K562 (cell line): ENCODE data around the gene EML3. TPM values are rescaled to one million over a fixed set of nuclear protein-coding genes. Genes with fewer than 3 reads are reported as not detected.

Experiments used
- ATF7 ChIP-seq: fragments of 450-650 bp; IDR thresholded peaks from 2 replicates; pipeline ENCODE4 v1.7.1; 2014; ENCODE audit warnings: mild to moderate bottlenecking, moderate library complexity
- DPF2 ChIP-seq: fragments of 450-650 bp; IDR thresholded peaks from 2 replicates; pipeline ENCODE4 v1.6.1; 2016
- ELF4 ChIP-seq: fragments of 450-650 bp; formaldehyde crosslinking; IDR thresholded peaks from 2 replicates; pipeline ENCODE4 v1.4.0; 2022; ENCODE audit warnings: missing genetic modification characterization
- FOSL1 ChIP-seq: fragments of 200-800 bp; sonication (Bioruptor generic); conservative IDR thresholded peaks from 2 replicates; pipeline ENCODE4 v1.6.1; 2016; ENCODE audit warnings: missing genetic modification characterization, missing compliant biosample characterization
- HIVEP1 ChIP-seq: fragments of 250-450 bp; sonication (Bioruptor Pico); IDR thresholded peaks from 2 replicates; pipeline ENCODE4 v1.4.0; 2020; ENCODE audit warnings: mild to moderate bottlenecking
- L3MBTL2 ChIP-seq: fragments of 450-650 bp; IDR thresholded peaks from 2 replicates; pipeline ENCODE4 v1.6.1; 2016; ENCODE audit warnings: mild to moderate bottlenecking, moderate library complexity
- PHF20 ChIP-seq: fragments of 450-650 bp; IDR thresholded peaks from 2 replicates; pipeline ENCODE4 v1.6.1; 2018; ENCODE audit not compliant: partially characterized antibody
- POLR3A ChIP-seq: IDR thresholded peaks from 2 replicates; pipeline ENCODE4 v1.6.1; 2011; ENCODE audit warnings: borderline replicate concordance, mild to moderate bottlenecking, moderate library complexity; ENCODE audit not compliant: insufficient read length, insufficient read depth; ENCODE audit errors: extremely low read depth
- SP1 ChIP-seq: sonication (generic); formaldehyde crosslinking; IDR thresholded peaks from 2 replicates; pipeline ENCODE4 v1.8.1; 2022; ENCODE audit warnings: mild to moderate bottlenecking, missing genetic modification reagents
- SRSF7 ChIP-seq: fragments of 200-400 bp; formaldehyde crosslinking; optimal IDR thresholded peaks from 2 replicates; pipeline ENCODE3; 2017; ENCODE audit warnings: mild to moderate bottlenecking, low read depth, low read length
- TEAD1 ChIP-seq, 2 experiments: fragments of 450-650 bp in 1 of 2; sonication (generic) in 1 of 2; formaldehyde crosslinking; IDR thresholded peaks; 2 replicates each; pipeline versions ENCODE4 v1.4.0 to v1.8.0; 2020 to 2022; ENCODE audit warnings: mild to moderate bottlenecking in 2 of 2, missing genetic modification reagents in 1 of 2
- ZBTB7A ChIP-seq: IDR thresholded peaks from 2 replicates; pipeline ENCODE4 v1.6.1; 2011; ENCODE audit warnings: low read depth, mild to moderate bottlenecking, low read length, moderate library complexity, borderline replicate concordance; ENCODE audit not compliant: control insufficient read depth
- ZNF41 ChIP-seq: fragments of 250-450 bp; sonication (Bioruptor Pico); conservative IDR thresholded peaks from 2 replicates; pipeline ENCODE4 v1.4.0; 2020; ENCODE audit warnings: mild to moderate bottlenecking
- ZNF717 ChIP-seq: fragments of 250-450 bp; sonication (Bioruptor Pico); IDR thresholded peaks from 2 replicates; pipeline ENCODE4 v1.5.0; 2021
- ZZZ3 ChIP-seq: fragments of 450-650 bp; IDR thresholded peaks from 2 replicates; pipeline ENCODE4 v1.6.1; 2016; ENCODE audit warnings: antibody characterized with exemption, mild to moderate bottlenecking, moderate library complexity
- polyA plus RNA-seq, 8 experiments: library from polyadenylated mRNA; depleted of rRNA in 4 of 8; stranded (reverse) in 5 of 8; unstranded in 3 of 8; fragments of >200 nt; fragmentation: Nextera tagmentation in 2 of 8; fragmentation: Illumina TruSeq in 1 of 8; extraction: Ambion mirVana in 2 of 8; extraction: Trizol in 1 of 8; gene quantifications; 2 replicates each; pipeline versions ENCODE4 v1.2.1 to v1.2.3, GENCODE V29; 2011 to 2014; ENCODE audit warnings: inconsistent platforms in 1 of 8, missing spikeins in 1 of 8
- total RNA-seq, 7 experiments: library from RNA; depleted of rRNA in 6 of 7; stranded (reverse); fragments of >200 nt in 6 of 7; fragmentation: Illumina TruSeq in 2 of 7; extraction: Trizol in 2 of 7; gene quantifications; 2 replicates each; pipeline versions ENCODE4 v1.2.1 to v1.2.3, GENCODE V29; 2011 to 2021; ENCODE audit warnings: low replicate concordance in 1 of 7
- TF ChIP-seq, protein P1 (sequence below): fragments of 450-650 bp; formaldehyde crosslinking; IDR thresholded peaks from 2 replicates; pipeline ENCODE4 v1.4.0; 2022; ENCODE audit warnings: missing genetic modification characterization
- TF ChIP-seq, protein P2 (sequence below), 3 experiments: fragments of 200-800 bp in 1 of 3; sonication (Bioruptor generic) in 1 of 3; sonication (generic) in 1 of 3; formaldehyde crosslinking in 1 of 3; IDR thresholded peaks; 2 replicates each; pipeline versions ENCODE4 v1.6.1 to v1.8.0; 2016 to 2022; ENCODE audit warnings: mild to moderate bottlenecking in 2 of 3, missing compliant biosample characterization in 2 of 3, missing genetic modification characterization in 2 of 3, missing genetic modification reagents in 1 of 3
- TF ChIP-seq, protein P3 (sequence below): IDR thresholded peaks from 2 replicates; pipeline ENCODE4 v1.6.1; 2014; ENCODE audit warnings: antibody characterized with exemption
- TF ChIP-seq, protein P4 (sequence below), 2 experiments: fragments of 250-450 bp in 1 of 2; fragments of 450-650 bp in 1 of 2; sonication (Bioruptor Pico) in 1 of 2; IDR thresholded peaks; 2 replicates each; pipeline versions ENCODE4 v1.6.1 to v1.8.0; 2016 to 2021; ENCODE audit warnings: mild to moderate bottlenecking in 2 of 2, moderate library complexity in 2 of 2, missing compliant biosample characterization in 1 of 2, missing genetic modification characterization in 1 of 2
- TF ChIP-seq, protein P5 (sequence below): conservative IDR thresholded peaks from 2 replicates; pipeline ENCODE4 v1.6.1; 2011; ENCODE audit warnings: low read depth, mild to moderate bottlenecking, low read length; ENCODE audit not compliant: control insufficient read depth

The EML3 gene
- total and polyA plus RNA-seq, 9 of the 15 experiments (the other 6 are each of a cell fraction or from before 2014, with no cell fraction given) = 0.32 to 90.5 (median 26.4) TPM

DNA sequence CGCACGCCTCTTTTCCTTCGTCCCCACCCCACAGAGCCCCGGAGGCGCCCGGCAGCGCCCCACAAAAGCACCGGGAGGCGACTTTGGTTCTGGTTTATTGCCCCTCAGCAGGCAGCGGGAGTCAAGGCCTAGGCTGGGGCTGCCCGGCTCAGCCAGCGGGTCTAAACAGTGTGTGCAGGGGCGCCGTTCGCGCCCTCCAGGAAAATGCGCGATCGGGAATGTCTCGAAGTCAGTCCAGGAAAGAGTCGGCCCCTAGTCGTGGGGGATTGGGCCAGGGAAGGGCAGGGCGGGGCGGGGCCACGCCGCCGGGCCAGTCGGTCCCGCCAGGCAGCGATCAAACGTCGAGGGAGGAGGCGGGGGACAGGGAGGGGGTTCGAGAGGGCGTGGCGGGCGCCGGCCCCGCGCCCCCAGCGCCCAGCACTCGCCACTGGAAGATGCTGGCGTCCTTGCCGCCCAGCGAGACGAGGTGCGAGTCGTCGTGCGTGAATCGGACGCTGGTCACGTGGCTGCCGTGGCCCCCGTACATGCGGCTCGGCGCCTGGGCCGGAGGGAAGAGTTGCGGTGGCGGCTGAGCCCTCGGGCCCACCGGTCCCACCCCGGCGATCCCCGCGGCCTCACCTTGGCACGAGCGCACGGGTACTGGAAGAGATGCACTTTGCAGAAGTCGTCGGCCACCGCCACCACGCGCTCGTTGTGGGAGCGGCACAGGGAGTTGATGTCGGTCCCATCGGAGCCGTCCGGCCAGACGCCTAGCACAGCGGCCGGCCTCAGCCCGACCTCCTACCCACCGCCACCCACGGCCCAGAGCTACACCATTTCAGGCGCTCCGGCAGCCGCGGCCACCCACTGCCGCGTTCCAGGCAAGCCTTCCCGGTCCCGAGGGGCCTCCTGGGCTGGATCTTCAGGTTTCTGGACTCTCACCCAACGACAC, 10.2 kb downstream of the EML3 start (continued):
- TF ChIP-seq, protein P1, sequence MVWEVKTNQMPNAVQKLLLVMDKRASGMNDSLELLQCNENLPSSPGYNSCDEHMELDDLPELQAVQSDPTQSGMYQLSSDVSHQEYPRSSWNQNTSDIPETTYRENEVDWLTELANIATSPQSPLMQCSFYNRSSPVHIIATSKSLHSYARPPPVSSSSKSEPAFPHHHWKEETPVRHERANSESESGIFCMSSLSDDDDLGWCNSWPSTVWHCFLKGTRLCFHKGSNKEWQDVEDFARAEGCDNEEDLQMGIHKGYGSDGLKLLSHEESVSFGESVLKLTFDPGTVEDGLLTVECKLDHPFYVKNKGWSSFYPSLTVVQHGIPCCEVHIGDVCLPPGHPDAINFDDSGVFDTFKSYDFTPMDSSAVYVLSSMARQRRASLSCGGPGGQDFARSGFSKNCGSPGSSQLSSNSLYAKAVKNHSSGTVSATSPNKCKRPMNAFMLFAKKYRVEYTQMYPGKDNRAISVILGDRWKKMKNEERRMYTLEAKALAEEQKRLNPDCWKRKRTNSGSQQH = 0 out of 2 replicates have a peak, but pooled peaks have one; percentile 42
- TF ChIP-seq ZBTB7A (peak; percentile 48; the same call in 1 of the 2 replicates), ZZZ3 (no peak), ATF7 (peak; percentile 20; the same call in 1 of the 2 replicates), SRSF7 (no peak), FOSL1 (tag) (no peak), TEAD1 (CRISPR knock-in tag; IDR thresholded peaks at IDR 0.05) (peak in 1 of 2 experiments; percentile 53; a peak in 1 of 4 replicates), DPF2 (0 out of 2 replicates have a peak, but pooled peaks have one; percentile 16), PHF20 (peak; percentile 33), SP1 (CRISPR knock-in tag) (0 out of 2 replicates have a peak, but pooled peaks have one; percentile 4), ZNF717 (CRISPR knock-in tag) (no peak), ZNF41 (CRISPR knock-in tag) (0 out of 2 replicates have a peak, but pooled peaks have one; percentile 29), HIVEP1 (0 out of 2 replicates have a peak, but pooled peaks have one; percentile 64), POLR3A (no peak), ELF4 (CRISPR knock-in tag) (peak; percentile 65; the same call in 1 of the 2 replicates), L3MBTL2 (peak; percentile 84)
- TF ChIP-seq, protein P2, sequence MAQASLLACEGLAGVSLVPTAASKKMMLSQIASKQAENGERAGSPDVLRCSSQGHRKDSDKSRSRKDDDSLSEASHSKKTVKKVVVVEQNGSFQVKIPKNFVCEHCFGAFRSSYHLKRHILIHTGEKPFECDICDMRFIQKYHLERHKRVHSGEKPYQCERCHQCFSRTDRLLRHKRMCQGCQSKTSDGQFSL (CRISPR knock-in tag; IDR thresholded peaks at IDR 0.05) = peak; percentile 45; the same call in 1 of the 2 replicates
- TF ChIP-seq, protein P2 (tag; IDR thresholded peaks at IDR 0.05) = no peak
- TF ChIP-seq, protein P3, sequence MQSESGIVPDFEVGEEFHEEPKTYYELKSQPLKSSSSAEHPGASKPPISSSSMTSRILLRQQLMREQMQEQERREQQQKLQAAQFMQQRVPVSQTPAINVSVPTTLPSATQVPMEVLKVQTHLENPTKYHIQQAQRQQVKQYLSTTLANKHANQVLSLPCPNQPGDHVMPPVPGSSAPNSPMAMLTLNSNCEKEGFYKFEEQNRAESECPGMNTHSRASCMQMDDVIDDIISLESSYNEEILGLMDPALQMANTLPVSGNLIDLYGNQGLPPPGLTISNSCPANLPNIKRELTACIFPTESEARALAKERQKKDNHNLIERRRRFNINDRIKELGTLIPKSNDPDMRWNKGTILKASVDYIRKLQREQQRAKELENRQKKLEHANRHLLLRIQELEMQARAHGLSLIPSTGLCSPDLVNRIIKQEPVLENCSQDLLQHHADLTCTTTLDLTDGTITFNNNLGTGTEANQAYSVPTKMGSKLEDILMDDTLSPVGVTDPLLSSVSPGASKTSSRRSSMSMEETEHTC = no peak
- TF ChIP-seq, protein P4, sequence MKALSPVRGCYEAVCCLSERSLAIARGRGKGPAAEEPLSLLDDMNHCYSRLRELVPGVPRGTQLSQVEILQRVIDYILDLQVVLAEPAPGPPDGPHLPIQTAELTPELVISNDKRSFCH (CRISPR knock-in tag; IDR thresholded peaks at IDR 0.05) = no peak
- TF ChIP-seq, protein P4 (tag; IDR thresholded peaks at IDR 0.05) = peak; percentile 48; the same call in 1 of the 2 replicates
- TF ChIP-seq, protein P5, sequence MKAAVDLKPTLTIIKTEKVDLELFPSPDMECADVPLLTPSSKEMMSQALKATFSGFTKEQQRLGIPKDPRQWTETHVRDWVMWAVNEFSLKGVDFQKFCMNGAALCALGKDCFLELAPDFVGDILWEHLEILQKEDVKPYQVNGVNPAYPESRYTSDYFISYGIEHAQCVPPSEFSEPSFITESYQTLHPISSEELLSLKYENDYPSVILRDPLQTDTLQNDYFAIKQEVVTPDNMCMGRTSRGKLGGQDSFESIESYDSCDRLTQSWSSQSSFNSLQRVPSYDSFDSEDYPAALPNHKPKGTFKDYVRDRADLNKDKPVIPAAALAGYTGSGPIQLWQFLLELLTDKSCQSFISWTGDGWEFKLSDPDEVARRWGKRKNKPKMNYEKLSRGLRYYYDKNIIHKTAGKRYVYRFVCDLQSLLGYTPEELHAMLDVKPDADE = no peak
